GM19372 (cell line): ENCODE results near the gene ARF3.

ENCODE experiments used
- ATAC-seq: cut with Tn5 transposase; IDR thresholded peaks from one replicate; pipeline ENCODE4 v1.9.1; 2021; ENCODE audit warnings: mild to moderate bottlenecking, low read depth, moderate library complexity; ENCODE audit not compliant: unreplicated experiment

The ARF3 gene

DNA sequence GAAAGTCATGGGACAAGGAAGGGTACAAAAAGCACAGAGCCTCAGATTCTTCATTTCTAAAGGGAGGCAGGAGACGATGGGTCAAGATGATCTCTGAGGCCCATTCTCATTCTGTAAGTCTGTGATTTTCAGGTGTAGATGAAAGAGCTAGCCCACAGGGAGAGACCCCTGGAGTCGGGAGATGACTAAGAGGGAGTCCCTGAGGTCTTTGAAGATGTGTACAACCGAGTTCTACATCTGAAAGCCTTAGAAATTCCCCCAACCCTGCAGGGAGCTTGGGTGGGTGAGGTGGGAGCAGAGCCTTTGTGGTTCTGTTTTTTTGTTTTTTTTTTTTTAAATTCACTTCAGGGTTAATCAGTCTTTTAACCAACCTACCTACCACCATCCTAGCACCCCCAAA is 11.2 kb upstream of the ARF3 start:
- no peak for ATAC-seq

DNA sequence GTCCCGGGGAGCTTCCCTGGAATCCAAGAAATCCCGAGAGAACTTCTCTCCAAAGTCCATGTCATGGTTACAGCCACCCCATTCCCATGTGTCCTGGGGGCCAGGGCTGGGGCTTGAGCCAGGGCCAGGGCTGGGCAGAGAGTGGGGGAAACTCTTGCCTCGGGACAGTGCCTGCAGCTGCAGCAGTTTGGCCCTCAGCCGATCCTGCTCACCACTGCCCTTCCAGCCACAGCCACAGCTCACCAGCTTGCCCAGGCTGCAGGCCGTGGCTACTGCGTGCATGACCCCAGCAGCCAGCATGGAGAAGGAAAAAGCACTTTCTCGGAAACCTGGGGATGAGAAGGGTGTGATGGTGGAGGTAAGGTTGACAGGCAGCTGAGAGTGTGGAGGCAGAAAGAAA is 10.7 kb upstream of the ARF3 start:
- ATAC-seq: no peak

DNA sequence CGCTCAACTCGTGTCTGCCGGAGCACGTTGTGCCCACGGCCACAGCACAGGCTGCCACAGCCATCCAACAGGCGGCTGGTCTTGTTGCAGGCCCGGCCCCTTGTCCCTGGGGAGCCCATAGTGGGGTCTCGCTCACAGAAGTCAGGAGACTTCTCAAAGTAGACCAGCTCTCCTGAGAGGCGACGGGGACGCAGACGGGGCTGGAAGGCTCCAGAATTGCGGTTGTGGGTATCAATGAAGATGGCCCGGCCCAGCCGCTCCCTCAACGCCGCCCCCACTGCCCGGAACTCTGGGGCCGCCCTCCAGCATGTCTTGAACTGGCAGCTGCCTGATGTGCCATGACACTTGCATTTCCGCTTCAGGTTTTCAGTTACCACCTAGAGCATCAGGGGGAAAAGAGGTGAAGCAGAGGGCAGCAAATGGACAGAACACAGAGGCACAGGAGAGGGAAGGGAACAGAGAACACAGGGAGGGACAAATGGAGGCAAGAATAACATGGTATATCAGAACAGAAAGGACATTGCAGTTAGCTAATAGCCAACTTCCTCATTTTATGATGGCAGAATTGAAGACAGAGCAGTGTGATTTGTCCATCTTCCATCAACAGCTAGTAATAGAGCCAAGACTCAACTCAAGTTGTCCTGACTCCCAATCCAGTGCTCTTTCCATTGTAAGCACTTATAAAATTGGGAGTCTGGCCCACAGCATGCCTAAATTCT is 9.0 kb upstream of the ARF3 start:
- ATAC-seq: no peak

DNA sequence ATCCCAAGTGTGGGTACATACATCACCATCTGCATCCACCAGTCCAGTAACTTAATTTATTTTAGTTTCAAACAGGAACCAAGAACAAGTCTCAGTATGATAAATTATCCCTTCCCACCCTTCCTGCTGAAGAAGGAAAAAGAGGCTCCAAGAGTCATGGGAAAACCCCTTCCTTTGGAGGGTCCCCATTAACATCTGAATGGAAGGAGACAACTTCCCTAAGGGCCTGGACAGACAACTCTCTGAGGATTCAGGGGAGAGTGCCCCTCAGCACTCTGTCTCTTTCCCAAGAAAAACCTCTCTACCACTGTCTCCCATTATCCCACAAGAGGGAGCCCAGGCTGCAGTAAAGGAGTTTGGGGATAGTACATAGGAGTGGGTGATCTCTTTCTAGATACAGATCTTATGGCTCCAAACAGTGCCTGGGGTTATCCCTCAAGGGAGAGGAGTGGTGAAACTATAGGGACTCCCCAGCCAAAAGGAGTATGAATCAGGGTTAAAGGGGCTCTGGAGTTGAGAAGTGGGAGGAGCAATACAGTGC is 8.1 kb upstream of the ARF3 start:
- no peak for ATAC-seq

DNA sequence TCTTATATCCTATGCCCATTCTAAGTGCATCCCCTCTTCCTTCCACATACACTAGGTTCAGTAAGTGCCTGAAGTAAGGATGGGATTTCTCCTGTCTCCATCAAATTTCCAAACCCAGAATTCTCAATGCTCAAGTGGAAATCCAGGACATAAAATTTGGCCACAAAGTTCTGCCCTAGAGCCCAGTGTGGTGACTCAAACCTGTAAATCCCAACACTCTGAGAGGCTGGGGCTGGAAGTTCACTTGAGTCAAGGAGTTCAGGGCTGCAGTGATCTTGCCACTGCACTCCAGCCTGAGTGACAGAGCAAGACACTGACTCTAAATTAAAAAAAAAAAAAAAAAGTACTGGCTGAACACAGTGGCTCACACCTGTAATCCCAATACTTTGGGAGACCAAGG is 4.5 kb upstream of the ARF3 start:
- ATAC-seq: no peak

DNA sequence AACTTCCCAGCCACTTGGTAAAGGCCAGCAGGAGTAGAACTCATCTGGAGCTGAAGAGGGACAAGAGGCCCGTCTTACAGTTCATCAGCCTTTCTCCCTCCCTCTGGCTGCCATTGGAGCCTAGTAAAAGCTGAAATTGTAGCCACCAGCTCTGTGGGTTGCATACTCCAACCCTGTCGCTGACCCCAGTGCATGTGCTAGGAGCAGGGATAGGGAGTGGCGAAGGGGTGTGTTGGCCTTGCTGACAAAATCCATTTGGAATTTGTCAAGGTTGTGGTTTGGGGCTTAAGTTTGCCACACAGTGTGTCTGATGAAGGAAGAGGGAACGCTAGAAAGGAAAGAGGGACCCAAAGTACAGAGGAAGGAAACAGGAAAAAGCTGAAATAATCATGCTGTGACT is 4.0 kb upstream of the ARF3 start:
- ATAC-seq: no peak

DNA sequence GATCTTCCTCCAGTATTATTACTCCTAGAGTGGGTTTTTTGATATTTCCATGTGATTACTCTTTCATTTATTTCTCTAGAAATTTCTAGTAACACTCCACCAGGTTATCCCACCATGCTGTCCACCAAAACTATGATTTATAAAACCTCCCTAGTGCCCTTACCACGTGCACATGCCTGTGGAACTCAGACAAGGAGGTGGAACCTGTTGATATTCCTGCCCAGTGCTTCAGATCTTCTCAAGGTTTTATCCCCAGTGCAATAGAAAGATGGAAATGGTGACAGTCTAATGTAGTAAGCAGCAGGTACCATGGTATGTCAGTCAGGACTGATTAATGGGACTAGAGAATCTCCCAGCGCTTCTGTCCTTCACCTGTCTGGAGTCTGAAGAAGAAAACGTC is 3.5 kb upstream of the ARF3 start:
- ATAC-seq: no peak

DNA sequence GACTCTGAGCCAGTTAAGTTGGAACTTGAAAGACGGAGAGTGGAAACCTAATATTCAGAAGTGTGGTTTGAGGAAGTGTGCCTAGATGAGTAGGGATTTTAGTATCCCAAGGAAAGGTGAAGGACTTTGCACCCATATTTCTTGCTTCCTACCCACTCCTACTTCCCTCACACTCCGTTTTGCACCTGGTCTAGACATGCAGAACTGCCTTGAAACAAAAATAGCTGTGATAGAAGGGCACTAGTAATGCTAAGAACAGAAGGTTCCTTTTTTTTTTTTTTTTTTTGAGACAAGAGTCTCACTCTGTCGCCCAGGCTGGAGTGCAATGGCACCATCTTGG is 732 bp upstream of the ARF3 start:
- ATAC-seq: no peak

DNA sequence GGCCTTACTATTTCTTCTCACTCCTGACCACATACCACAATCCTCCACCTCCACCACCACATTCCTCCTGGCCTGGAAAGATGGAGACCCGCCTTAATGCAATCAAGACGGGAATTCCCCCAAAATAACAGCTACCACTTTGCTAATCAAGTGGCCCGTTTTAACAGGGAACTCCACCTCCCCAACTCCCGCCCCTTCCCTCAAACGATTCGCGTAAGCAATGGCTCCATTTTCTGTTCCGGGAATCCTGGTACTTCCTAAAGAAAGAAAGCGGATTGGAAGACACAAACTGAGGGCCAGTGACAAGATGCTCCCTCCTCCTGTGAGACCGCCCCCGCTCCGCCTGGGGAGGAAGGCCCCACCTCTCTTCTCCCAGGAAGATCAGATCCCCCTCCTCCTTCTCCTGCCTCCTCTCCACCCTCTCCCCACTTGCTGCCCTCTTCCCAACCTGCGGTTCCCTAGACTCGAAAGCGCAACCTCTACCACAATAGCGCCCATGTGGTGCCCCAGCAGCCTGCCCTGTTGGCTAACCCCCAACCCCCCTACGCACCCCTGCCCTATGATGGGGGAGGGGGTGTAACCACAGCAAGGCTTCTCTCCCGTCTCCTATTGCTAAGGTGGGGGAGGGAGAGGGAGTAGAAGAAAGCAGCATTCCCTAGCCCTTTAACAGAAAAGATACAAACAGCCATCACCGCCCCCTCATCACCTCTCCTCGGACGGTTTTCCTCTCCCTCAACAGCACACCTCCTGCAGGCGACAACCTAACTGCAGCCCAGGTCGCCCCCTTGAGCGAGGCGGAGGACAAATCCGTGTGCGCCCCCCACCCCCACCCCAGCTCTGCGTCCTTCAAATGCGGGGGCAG is 777 bp downstream of the ARF3 start:
- no peak for ATAC-seq

DNA sequence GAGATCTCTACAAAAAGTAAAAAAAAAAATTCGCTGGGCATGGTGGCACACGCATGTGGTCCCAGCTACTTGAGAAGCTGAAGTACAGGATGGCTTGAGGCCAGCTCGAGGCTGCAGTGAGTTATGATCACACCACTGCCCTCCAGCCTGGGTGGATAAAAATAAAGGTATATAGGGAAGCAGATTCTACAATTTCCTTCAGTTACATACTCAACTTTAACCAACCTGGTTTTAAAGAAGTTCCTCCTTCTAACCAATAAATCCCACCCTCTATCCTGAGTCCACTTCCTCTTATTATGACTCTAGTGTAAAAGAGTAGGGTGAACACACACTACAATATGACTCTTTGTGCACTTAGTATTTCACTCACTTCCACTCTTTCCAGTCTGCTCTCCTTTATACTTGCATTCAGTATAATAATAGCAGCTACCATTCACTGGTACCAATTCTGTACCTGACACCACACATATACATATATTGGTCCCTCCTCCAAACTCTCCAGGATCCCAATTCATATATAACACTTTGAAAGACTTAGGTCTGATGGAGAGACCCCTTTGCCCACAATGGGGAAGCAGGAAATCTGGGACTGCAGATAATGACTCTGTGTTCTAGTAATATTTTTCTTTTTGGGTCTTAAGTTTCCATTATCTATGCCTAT is 2.3 kb downstream of the ARF3 start:
- no peak for ATAC-seq

DNA sequence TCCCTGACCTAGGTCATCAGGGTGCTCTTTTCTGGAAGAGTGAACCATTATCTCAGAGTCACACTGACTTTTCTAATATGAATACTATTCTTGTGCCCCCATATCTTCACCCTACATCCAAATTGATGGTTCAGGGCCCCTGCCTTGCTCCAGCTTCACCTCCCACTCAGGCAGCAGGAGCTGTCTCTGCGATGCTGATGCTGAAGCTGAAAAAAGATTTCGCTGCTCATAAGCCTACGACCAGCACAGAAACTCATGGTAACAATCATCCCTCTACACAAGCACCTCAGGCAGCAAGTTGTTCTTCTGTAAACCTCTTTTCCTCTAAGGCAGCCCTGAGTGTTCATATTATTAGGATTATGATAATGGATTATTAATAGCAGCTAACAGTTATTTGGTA is 3.2 kb downstream of the ARF3 start:
- no peak for ATAC-seq

DNA sequence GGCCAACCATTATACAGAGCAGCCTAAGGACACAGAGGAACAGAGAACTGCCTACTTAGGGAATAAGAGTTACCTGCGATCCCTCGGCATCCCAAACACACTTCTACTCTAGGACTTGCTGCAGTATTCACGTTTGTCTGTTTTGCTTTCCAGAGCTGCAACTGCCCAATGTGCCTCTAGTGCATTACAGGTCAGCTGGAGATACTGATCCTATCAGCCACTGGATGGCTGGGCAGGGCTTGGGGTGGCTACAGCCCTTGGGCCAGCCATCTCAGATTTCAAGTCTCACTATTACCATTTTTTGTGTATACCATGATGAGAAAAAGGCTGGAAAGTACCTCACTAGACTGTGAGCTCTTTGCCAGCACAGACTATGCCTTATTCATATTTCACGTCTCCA is 4.6 kb downstream of the ARF3 start:
- no peak for ATAC-seq

DNA sequence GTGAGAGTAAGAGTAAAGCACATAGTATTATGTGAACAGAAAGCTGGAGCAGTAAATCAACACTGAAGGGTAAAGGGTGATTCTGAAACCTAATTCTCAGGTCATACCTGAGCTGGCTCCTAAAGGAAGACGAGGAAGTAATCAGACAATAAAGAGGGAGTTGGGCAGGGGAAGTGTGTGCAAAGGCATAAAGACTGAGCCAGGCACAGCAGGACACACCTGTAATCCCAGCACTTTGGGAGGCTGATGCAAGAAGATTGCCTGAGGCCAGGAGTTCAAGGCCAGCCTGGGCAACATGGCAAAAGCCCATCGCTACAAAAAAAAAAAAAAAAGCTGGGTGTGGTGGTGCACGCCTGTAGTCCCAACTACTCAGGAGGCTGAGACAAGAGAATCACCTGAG is 9.6 kb downstream of the ARF3 start:
- ATAC-seq: no peak

DNA sequence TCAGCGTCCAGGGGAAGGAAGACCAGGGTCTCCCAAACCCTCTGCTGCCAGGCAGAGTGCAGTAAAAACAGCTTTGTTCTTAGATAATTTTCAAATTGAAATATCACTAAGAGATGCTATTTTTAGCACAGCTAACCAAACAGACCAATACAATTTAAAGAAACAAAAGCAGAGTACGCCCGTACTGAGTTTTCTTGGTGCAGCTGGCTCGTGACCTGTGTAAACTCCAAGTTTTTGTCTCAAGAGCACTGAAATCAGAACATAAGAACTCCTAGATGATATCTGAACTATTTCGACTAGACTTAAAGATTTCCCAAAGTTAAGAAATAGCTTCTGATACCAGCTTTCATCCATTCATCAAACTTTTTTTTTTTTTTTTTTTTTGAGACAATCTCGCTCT is 10.3 kb downstream of the ARF3 start:
- no peak for ATAC-seq

DNA sequence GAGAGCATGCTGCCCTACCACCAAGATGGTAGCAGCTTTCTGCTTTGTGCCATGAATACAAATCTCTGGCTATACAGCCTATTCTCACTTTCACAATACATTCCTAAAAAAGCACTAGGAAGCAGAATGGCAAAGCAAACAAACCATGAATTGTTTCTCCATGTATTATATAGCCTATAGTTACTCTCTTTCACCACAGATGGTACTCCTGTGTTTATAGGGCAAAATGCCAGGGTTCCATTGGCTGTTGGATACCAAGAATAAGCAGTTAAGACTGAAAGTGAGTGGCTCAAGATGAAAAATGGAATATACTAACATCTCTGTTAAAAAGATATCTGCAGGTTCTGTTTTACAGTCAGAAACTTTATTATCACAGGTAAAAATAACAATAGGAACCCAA is 11.1 kb downstream of the ARF3 start:
- ATAC-seq: no peak

DNA sequence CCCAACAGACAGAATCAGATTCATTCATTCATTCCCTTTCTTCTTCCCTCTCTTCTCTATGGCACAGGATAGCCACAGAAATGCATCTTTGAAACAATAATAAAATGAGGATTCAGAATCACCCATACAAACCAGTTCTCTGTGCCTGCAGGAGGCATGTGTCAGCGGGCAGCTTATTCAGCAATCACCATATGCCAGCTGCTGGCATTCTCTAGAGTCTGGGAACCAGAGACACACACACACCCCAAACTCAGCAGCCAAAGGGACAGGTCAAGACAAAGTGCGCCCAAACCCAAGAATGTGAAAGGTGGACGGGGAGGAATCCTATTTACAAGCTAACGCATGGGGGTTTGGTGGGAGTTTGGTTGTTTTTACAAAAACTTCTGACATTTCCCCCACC is 14.1 kb downstream of the ARF3 start:
- no peak for ATAC-seq

DNA sequence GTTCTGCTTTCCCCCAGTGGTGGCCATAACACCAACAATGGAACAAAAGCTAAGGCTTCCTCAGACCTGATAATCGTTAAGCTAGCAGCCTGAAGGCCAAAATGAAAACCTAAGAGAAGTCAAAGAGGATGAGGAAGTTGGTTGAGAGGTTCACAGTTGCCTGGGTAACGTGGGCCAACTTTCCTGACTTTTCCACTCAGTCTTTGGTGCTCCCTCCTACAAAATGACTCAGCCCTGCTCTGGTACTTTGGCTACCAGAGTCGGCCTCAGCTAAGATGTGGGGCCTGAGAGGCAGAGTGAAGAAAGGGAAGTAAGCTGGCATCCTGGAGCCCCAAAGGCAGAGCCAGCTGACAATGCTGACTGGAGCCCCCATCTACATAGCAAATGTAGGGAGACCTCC is 17.1 kb downstream of the ARF3 start:
- ATAC-seq: no peak

DNA sequence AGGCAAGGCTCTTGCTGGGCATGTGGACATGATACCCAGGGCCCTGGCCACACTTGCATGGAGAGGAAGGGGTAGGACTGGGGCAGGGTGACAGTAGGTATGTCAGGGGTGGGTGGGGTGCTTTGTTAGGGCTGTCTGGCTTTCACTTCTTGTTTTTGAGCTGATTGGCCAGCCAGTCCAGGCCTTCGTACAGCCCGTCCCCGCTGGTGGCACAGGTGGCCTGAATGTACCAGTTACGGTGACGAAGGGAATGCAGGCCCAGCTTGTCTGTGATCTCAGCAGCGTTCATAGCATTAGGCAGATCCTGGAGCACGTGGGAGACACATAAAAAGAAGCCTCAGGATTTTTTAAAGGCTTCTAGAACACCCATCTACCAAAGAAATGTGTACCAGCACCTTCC is 18.5 kb downstream of the ARF3 start:
- ATAC-seq: no peak

DNA sequence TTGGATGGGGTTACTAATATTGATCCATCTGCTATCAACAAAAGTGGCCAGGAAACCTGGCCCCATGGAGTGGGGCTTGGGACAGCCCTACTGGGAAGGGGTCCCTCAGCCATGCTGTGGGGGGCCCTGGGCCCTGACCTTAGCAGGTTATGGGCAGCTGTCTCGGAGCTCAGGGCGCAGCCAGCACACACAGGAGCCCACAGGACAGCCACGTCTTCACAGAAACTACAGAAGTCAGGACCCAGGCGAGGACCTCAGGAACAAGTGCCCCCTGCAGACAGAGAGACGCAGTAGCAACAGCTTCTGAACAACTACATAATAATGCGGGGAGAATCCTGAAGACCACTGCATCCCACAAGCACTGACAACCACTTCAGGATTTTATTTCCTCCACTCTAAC is 20.1 kb downstream of the ARF3 start:
- ATAC-seq: no peak

DNA sequence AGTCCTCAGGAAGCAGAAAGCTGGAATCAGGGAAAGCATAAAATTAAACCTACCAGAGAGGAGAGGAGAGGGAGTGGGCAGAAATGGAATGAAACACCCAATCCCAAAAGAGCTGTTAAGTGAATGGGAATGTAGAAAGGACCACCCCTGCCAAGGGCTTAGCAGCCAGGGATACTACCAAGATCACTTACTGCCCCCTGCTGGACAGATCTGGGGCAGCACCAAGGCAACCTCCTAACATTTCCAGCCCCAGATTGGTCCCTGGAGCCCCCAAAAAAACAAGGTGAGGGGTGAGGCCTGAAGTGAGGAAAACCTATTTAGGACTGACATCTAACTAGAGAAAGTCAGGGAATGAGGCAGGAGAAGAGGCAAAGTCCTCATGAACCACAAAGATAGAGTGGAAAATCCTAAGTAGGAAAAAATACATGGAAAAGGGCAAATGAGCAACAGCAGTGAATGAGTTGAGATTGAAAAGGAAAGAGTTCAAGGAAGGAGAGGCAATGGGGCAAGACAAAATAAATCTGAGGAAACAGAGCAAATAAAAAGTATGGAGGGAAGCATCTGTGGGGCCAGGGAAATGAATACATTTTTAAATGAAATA is 20.8 kb downstream of the ARF3 start:
- ATAC-seq: no peak

DNA sequence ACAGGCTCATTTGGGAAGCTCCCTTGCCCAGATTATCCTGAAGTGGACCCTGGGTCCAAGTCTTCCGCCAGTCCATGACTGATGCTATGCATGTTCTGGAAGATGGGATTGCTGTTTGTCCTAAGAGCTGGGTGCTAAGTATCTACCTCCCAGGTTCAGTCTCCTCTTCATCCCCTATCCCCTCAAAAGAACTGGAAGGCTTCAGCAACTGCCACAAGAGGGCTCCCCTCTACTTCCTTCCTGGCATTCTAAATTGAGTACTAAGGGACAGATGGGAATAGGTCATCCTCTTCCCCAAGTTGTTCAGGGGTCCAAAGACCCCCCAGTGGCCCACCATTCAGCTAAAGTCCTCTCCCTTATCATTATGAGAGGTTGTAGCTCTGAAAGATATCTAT is 23.0 kb downstream of the ARF3 start:
- no peak for ATAC-seq
